ENCODE measurements around the gene SPTBN5.

- TF ChIP-seq CTCF (conservative IDR thresholded peaks at IDR 0.05; ENCODE audit: low read depth, low read length): no peak
- TF ChIP-seq EZH2 (IDR thresholded peaks at IDR 0.05; ENCODE audit: low read length, unreplicated experiment): no peak
Measured at GRCh38 chr15:41870689-41871081, 23.2 kb downstream of the SPTBN5 start.

All from PC-3 (cell line).